Measurements from ENCODE around the gene APOL1.

DNA sequence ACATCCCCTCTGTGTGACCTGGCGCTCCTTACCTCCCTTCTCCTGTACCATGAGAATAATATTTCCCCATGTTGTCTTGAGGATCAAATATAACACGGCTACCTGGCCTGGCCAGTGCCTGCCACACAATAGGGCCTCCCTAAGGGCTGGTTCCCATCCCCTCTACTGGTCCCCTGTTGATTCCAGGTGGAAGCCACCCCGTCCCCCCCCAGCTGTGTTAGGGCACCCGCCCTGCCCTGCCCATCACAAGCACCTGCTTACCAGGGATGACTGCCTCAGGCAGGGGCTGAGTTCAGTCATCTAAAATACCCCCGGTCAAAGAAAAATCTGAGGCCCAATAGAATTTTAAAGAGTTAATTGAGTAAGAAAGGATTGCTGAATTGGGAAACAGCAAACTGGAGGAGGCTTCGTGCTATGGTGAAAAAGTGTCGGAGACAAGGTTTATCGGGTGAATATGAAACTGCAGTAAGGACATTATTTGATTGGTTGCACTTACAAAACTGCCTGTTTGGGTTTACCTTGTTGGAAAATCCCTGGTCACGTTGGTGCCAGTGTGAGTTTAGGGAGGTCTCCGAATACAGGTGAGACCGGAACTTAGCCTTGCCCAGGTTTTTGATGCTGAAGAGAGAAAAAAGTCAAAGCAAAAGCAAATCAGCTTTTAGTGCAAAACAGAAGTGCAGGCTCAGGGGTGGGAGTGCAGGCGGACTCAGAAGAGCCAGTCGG, 5.2 kb downstream of the APOL1 start:
- TF ChIP-seq POLR2A (IDR thresholded peaks at IDR 0.05), result no peak
- TF ChIP-seq, protein P1, sequence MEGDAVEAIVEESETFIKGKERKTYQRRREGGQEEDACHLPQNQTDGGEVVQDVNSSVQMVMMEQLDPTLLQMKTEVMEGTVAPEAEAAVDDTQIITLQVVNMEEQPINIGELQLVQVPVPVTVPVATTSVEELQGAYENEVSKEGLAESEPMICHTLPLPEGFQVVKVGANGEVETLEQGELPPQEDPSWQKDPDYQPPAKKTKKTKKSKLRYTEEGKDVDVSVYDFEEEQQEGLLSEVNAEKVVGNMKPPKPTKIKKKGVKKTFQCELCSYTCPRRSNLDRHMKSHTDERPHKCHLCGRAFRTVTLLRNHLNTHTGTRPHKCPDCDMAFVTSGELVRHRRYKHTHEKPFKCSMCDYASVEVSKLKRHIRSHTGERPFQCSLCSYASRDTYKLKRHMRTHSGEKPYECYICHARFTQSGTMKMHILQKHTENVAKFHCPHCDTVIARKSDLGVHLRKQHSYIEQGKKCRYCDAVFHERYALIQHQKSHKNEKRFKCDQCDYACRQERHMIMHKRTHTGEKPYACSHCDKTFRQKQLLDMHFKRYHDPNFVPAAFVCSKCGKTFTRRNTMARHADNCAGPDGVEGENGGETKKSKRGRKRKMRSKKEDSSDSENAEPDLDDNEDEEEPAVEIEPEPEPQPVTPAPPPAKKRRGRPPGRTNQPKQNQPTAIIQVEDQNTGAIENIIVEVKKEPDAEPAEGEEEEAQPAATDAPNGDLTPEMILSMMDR (IDR thresholded peaks at IDR 0.05), result no peak

Measured in lower leg skin (tissue), 3 donors.